Measurements from ENCODE around the gene MED26. TPM values are rescaled to one million over a fixed set of nuclear protein-coding genes. Genes with fewer than 3 reads are reported as not detected.

MED26 gene
- total and polyA plus RNA-seq, 5 donors from 2014 or later: 2.9 to 62.5 (median 3.9) TPM

Other genes with a start within 250 kb of the MED26 start
- gene EPS15L1, start 156.2 kb downstream of the MED26 start, total RNA-seq: 47.8 TPM
- 1 to 10 TPM; 8.5 to 9.1 (median 8.8) TPM for gene EPS15L1, start 156.2 kb downstream of the MED26 start, polyA plus RNA-seq
- gene CALR3, start 132.0 kb downstream of the MED26 start, total RNA-seq: not detected
- gene CALR3, start 132.0 kb downstream of the MED26 start, polyA plus RNA-seq: not detected
- 1.9 TPM for gene C19orf44, start 131.8 kb downstream of the MED26 start, total RNA-seq
- gene C19orf44, start 131.8 kb downstream of the MED26 start, polyA plus RNA-seq: 1 to 10 TPM in 2 of 4 donors, under 1 TPM in 1, not detected in 1; 0.76 to 1.6 (median 1.5) TPM
- 57.2 TPM for gene CHERP, start 85.8 kb downstream of the MED26 start, total RNA-seq
- gene CHERP, start 85.8 kb downstream of the MED26 start, polyA plus RNA-seq: 10 to 100 TPM in 1 of 4 donors, 1 to 10 TPM in 3; 4.8 to 13.7 (median 8.4) TPM
- 93.1 TPM for gene SLC35E1, start 55.8 kb downstream of the MED26 start, total RNA-seq
- 10 to 100 TPM; 19.0 to 28.5 (median 24.6) TPM for gene SLC35E1, start 55.8 kb downstream of the MED26 start, polyA plus RNA-seq
- 71.0 TPM for gene SMIM7, start 31.9 kb upstream of the MED26 start, total RNA-seq
- gene SMIM7, start 31.9 kb upstream of the MED26 start, polyA plus RNA-seq: 10 to 100 TPM; 61.5 to 73.1 (median 65.6) TPM
- 1.0 TPM for gene TMEM38A, start 32.9 kb upstream of the MED26 start, total RNA-seq
- gene TMEM38A, start 32.9 kb upstream of the MED26 start, polyA plus RNA-seq: 1 to 10 TPM; 2.7 to 5.7 (median 3.8) TPM
- gene NWD1, start 91.6 kb upstream of the MED26 start, total RNA-seq: not detected
- not detected for gene NWD1, start 91.6 kb upstream of the MED26 start, polyA plus RNA-seq
- 82.3 TPM for gene SIN3B, start 201.2 kb upstream of the MED26 start, total RNA-seq
- 1 to 10 TPM; 2.2 to 5.2 (median 3.8) TPM for gene SIN3B, start 201.2 kb upstream of the MED26 start, polyA plus RNA-seq